ENCODE data around the gene TAX1BP3.

Gene TAX1BP3

DNA sequence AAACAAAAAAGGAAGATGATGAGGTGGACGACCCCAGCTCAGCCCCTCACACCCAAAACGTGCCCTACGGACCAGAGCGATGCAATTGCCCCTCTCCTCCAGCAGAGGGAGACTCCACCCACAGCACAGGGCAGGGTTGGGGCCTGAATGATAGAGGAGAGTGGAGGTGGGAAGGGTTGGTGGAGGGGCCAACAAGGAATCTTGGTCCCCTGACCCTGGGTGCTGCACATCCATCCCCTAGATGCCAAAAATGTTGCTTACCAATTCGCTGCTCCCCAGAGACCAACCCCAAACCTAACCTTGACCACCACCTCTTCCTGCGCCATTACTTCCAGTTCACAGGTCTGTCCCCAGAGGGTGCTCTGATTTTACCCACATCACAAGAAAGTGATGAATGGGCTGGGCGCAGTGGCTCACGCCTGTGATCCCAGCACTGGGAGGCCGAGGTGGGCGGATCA is 14.7 kb upstream of the TAX1BP3 start:
- Histone ChIP-seq H3K9ac (ENCODE audit: low read depth, low read length) (no peak overlapping the region), H3K4me3 (ENCODE audit: low read depth, low read length) (peak overlapping the region; percentile 13), H3K4me1 (ENCODE audit: control insufficient read depth, insufficient read depth, low read length) (no peaks in the 10 kb centered on the region), H3K9me3 (ENCODE audit: control insufficient read depth, insufficient read depth, low read length) (no peaks in the 10 kb centered on the region), H3K36me3 (ENCODE audit: control insufficient read depth, insufficient read depth, low read length) (no peaks in the 10 kb centered on the region), H3K27me3 (ENCODE audit: control insufficient read depth, insufficient read depth, low read length) (no peaks in the 10 kb centered on the region)

DNA sequence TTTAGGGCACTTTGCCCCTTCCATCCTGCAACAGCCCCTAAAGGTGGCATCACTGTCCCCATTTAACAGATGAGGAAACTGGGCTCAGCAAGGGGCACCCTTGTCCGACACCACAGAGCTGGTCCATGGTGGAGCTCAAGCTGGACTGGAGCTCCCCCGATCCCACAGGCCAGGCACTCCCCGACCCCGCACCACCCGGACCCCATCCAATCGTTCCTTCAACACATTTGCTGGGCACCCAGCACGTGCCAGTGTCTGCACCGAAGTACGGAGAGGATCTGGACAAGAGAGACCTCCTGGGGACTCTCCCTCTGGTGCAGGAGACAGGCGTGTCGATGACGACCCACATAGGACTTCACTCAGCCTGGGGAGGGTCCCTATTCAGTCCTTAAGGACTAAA is 13.7 kb upstream of the TAX1BP3 start:
- H3K9me3 ChIP-seq (ENCODE audit: control insufficient read depth, insufficient read depth, low read length): no peaks in the 10 kb centered on the region
- H3K4me1 ChIP-seq (ENCODE audit: control insufficient read depth, insufficient read depth, low read length): no peaks in the 10 kb centered on the region
- H3K36me3 ChIP-seq (ENCODE audit: control insufficient read depth, insufficient read depth, low read length): no peaks in the 10 kb centered on the region

DNA sequence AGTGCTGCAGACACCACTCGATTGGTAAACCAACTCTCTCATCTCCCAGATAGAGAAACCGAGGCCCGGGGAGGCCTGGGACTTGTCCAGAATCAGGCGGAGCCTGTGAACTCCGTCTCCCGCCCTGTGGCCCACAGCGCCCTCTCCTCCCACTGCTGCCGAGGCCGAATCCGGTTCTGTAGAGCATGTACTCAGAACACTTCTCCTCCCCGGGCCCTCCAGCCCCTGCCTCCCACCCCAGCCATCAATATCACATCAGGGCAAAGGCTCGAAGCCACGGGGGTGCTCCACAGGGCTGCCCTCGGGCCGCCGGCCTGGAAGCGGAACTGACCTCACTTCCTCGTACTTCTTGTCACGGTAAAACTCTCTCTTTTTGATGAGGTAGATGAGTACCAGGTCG is 13.2 kb upstream of the TAX1BP3 start:
- no peak overlapping the region for H3K4me3 ChIP-seq (ENCODE audit: low read depth, low read length)
- no peaks in the 10 kb centered on the region for H3K4me1 ChIP-seq (ENCODE audit: control insufficient read depth, insufficient read depth, low read length)
- no peak overlapping the region for H3K9ac ChIP-seq (ENCODE audit: low read depth, low read length)
- H3K36me3 ChIP-seq (ENCODE audit: control insufficient read depth, insufficient read depth, low read length): no peaks in the 10 kb centered on the region
- no peaks in the 10 kb centered on the region for H3K9me3 ChIP-seq (ENCODE audit: control insufficient read depth, insufficient read depth, low read length)
- H3K27me3 ChIP-seq (ENCODE audit: control insufficient read depth, insufficient read depth, low read length): no peaks in the 10 kb centered on the region

More for the DNA sequence above, 13.7 kb upstream of the TAX1BP3 start:
- no peak overlapping the region for H3K4me3 ChIP-seq (ENCODE audit: low read depth, low read length)
- H3K9ac ChIP-seq (ENCODE audit: low read depth, low read length): no peak overlapping the region
- H3K27me3 ChIP-seq (ENCODE audit: control insufficient read depth, insufficient read depth, low read length): no peaks in the 10 kb centered on the region

DNA sequence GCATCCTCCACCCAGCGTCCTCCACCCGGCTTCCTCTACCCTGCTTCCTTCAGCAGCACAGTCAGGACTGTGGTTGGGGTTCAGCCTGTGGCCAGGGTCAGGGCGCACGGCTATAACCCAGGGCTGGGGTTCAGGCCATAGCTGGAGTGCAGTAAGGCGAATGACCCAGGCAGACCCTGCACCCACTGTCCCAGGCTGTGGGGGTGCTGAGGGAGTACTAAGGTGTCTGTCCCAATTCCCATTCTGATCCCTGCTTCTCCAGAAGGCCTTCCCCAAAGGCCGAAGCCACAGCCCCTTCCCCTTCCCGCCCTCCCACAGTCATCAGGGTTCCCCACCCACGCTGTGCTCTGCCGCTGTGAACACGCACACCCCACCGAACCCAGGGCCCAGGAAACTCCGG is 12.7 kb upstream of the TAX1BP3 start:
- H3K27me3 ChIP-seq (ENCODE audit: control insufficient read depth, insufficient read depth, low read length): no peaks in the 10 kb centered on the region
- H3K9ac ChIP-seq (ENCODE audit: low read depth, low read length): no peak overlapping the region
- H3K4me3 ChIP-seq (ENCODE audit: low read depth, low read length): no peak overlapping the region
- no peaks in the 10 kb centered on the region for H3K36me3 ChIP-seq (ENCODE audit: control insufficient read depth, insufficient read depth, low read length)
- no peaks in the 10 kb centered on the region for H3K4me1 ChIP-seq (ENCODE audit: control insufficient read depth, insufficient read depth, low read length)
- H3K9me3 ChIP-seq (ENCODE audit: control insufficient read depth, insufficient read depth, low read length): no peaks in the 10 kb centered on the region

DNA sequence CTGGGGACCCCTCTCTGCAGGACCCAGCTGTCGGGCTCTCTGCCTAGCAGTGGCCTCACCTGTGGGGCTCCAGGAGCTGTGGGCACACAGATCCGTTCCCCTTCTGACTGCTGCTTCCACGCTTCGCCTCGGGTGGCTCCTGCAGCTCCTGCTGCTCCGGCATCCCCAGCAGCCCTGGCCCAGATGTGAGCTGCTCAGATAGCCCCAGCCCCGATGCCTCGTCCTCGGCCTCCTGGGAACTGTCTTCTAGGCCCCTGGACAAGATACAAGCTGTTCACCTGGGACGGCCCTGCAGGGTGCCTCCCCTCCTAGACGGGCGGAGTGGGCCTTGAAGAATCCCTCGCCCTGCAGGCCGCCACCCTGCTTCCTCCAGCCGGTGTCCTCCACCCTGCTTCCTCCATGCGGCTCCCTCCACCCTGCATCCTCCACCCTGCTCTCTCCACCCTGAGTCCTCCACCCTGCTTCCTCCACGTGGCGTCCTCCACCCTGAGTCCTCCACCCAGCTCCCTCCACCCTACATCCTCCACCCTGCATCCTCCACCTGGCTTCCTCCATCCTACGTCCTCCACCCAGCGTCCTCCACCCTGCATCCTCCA is 11.3 kb upstream of the TAX1BP3 start:
- H3K27me3 ChIP-seq (ENCODE audit: control insufficient read depth, insufficient read depth, low read length): no peaks in the 10 kb centered on the region

DNA sequence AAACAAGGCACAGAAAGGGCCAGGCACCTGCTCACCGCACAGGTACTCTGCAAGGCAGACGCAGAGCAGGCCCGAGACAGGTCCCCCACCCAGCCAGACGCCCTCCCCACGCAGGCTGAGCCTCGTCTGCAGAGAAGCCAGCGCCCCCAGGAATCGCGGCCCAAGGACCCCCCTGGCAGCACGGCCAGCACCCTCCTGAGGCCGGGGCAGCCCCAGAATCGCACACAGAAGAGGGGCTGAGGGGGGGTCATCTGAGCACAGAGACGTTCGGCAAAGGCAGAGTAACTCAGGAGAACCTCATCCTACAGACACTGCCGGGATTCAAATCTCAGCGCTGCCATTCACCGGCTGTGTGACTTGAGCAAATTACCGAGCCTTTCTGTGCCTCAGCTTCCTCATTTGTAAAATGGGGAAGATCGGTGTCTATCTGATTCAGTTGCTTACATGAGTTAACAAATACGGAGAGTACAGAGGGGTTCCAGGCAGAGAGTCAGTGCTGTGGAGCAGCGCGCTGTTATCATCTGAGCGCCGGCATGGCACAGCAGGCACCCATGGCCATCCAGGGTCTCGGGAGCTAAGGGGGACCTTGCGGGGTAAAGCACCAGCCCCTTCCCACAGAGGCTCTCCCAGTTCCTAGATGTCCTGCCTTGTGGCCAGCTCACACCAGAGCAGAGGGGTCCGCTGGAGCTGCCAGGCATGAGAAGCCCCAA is 10.6 kb upstream of the TAX1BP3 start:
- Histone ChIP-seq H3K9ac (ENCODE audit: low read depth, low read length) (no peak overlapping the region), H3K4me1 (ENCODE audit: control insufficient read depth, insufficient read depth, low read length) (no peaks in the 10 kb centered on the region), H3K4me3 (ENCODE audit: low read depth, low read length) (no peak overlapping the region), H3K9me3 (ENCODE audit: control insufficient read depth, insufficient read depth, low read length) (no peaks in the 10 kb centered on the region), H3K36me3 (ENCODE audit: control insufficient read depth, insufficient read depth, low read length) (no peaks in the 10 kb centered on the region), H3K27me3 (ENCODE audit: control insufficient read depth, insufficient read depth, low read length) (no peaks in the 10 kb centered on the region)

More for the DNA sequence above, 11.3 kb upstream of the TAX1BP3 start:
- no peak overlapping the region for H3K4me3 ChIP-seq (ENCODE audit: low read depth, low read length)
- H3K9me3 ChIP-seq (ENCODE audit: control insufficient read depth, insufficient read depth, low read length): no peaks in the 10 kb centered on the region
- H3K4me1 ChIP-seq (ENCODE audit: control insufficient read depth, insufficient read depth, low read length): no peaks in the 10 kb centered on the region
- H3K9ac ChIP-seq (ENCODE audit: low read depth, low read length): no peak overlapping the region
- H3K36me3 ChIP-seq (ENCODE audit: control insufficient read depth, insufficient read depth, low read length): no peaks in the 10 kb centered on the region

DNA sequence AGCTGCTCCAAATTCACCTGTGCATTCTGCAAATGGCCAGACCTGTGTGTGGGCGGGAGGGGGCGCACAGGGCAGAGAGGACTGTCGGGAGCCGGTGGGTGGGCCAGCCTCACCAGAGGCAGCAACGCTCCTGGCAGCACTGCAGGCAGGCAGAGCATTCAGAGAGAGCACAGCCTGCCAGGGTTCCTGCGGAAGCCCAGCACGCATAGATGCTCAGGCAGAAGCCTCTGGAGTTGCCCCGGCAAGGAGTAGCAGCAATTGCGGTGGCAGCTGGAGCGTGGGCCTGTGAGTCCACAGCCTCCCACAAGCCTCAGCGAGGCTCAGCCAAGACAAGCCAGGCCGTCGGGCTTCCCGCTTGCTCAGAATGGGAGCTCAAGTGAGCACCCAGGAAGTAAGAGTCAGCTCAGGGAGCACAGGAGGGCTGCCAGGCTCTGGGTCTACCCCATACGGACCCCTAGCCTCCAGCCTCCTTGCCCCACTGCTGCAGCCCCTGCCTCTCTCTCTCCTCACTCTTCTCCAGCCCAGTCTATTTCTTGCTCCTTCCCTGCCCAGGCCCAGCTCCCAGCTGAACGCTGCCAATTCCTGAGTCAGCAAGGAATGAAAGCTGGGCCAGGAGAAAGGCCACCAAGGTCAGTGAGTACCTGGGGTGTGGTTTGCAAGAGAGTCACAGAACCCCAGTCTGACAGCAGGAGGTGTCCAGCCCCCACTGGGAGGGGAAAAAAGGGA is 9.9 kb upstream of the TAX1BP3 start:
- Histone ChIP-seq H3K27me3 (ENCODE audit: control insufficient read depth, insufficient read depth, low read length) (no peaks in the 10 kb centered on the region), H3K9ac (ENCODE audit: low read depth, low read length) (no peak overlapping the region), H3K9me3 (ENCODE audit: control insufficient read depth, insufficient read depth, low read length) (no peaks in the 10 kb centered on the region), H3K4me1 (ENCODE audit: control insufficient read depth, insufficient read depth, low read length) (peaks cover 2% of the 10 kb centered on the region), H3K36me3 (ENCODE audit: control insufficient read depth, insufficient read depth, low read length) (no peaks in the 10 kb centered on the region), H3K4me3 (ENCODE audit: low read depth, low read length) (no peak overlapping the region)

DNA sequence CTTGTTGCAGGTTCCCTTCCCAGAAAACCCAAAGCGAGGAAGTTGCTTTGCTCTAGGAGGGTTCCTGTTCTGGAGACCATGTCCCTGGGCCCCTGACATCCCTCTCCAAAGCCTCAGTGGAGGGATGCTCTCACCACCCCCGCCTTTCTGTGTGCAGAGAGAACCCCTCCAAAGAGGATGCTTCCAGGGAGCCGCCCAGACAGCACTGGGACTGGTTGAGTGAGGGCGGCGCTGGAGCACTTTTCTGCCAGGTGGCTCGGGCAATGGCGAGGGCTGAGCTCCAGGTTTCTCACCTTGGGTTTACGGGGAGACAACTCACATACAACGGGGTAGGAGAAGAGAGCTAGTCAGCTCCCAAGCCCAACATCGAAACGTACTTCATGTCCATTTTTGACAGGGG is 7.5 kb upstream of the TAX1BP3 start:
- H3K27me3 ChIP-seq (ENCODE audit: control insufficient read depth, insufficient read depth, low read length): no peaks in the 10 kb centered on the region
- H3K9ac ChIP-seq (ENCODE audit: low read depth, low read length): no peak overlapping the region
- peaks cover 2% of the 10 kb centered on the region for H3K4me1 ChIP-seq (ENCODE audit: control insufficient read depth, insufficient read depth, low read length)
- H3K36me3 ChIP-seq (ENCODE audit: control insufficient read depth, insufficient read depth, low read length): no peaks in the 10 kb centered on the region
- no peak overlapping the region for H3K4me3 ChIP-seq (ENCODE audit: low read depth, low read length)
- H3K9me3 ChIP-seq (ENCODE audit: control insufficient read depth, insufficient read depth, low read length): no peaks in the 10 kb centered on the region

DNA sequence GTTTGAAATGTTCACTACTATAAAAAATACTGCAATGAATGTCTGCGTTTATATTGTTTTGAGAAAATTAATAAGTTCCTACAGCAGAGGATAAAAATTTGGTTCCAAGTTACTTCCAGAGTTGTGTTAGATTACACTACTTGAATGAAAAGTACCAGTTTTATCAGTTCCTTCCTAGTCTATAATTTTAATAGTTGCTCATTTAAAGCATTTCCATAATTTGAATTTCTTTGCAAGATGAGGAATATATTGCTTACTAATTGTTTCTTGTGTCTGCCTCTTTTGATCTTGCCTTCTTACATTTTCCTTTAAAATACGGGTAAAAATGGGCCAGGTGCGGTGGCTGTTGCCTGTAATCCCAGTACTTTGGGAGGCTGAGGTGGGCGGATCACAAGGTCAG is 4.2 kb upstream of the TAX1BP3 start:
- Histone ChIP-seq H3K36me3 (ENCODE audit: control insufficient read depth, insufficient read depth, low read length) (no peaks in the 10 kb centered on the region), H3K4me3 (ENCODE audit: low read depth, low read length) (no peak overlapping the region), H3K4me1 (ENCODE audit: control insufficient read depth, insufficient read depth, low read length) (peaks cover 2% of the 10 kb centered on the region), H3K9me3 (ENCODE audit: control insufficient read depth, insufficient read depth, low read length) (no peaks in the 10 kb centered on the region), H3K9ac (ENCODE audit: low read depth, low read length) (no peak overlapping the region), H3K27me3 (ENCODE audit: control insufficient read depth, insufficient read depth, low read length) (no peaks in the 10 kb centered on the region)

DNA sequence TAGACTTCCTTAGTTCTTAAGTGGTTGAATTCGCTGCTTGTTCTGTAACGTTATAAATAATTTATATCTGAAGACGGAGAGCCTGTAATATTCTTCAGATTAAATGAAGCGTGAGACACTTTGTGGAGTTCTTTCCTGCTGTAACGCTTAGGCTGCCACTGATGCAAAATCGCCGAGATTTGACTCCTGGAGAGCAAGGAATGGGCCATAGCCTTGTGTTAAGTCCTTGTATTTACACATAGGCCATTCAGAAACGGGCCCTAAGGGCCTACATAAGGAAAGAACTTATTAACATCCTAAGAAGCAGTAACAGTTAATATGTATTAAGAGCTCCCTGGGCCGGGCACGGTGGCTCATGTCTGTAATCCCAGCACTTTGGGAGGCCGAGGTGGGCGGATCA is 1.2 kb upstream of the TAX1BP3 start:
- Histone ChIP-seq H3K9ac (ENCODE audit: low read depth, low read length) (peak overlapping the region; percentile 92), H3K27me3 (ENCODE audit: control insufficient read depth, insufficient read depth, low read length) (no peaks in the 10 kb centered on the region), H3K36me3 (ENCODE audit: control insufficient read depth, insufficient read depth, low read length) (peaks cover 2% of the 10 kb centered on the region), H3K4me1 (ENCODE audit: control insufficient read depth, insufficient read depth, low read length) (peaks cover 2% of the 10 kb centered on the region), H3K9me3 (ENCODE audit: control insufficient read depth, insufficient read depth, low read length) (no peaks in the 10 kb centered on the region), H3K4me3 (ENCODE audit: low read depth, low read length) (peak overlapping the region; percentile 82)

DNA sequence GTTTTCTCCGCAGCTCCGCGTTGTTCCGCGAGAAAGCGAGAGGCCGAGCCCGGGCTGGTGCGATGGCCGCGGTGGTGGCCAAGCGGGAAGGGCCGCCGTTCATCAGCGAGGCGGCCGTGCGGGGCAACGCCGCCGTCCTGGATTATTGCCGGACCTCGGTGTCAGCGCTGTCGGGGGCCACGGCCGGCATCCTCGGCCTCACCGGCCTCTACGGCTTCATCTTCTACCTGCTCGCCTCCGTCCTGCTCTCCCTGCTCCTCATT is 638 bp upstream of the TAX1BP3 start:
- no peaks in the 10 kb centered on the region for H3K9me3 ChIP-seq (ENCODE audit: control insufficient read depth, insufficient read depth, low read length)
- H3K9ac ChIP-seq (ENCODE audit: low read depth, low read length): peak overlapping the region; percentile 92
- H3K36me3 ChIP-seq (ENCODE audit: control insufficient read depth, insufficient read depth, low read length): peaks cover 6% of the 10 kb centered on the region
- peak overlapping the region; percentile 82 for H3K4me3 ChIP-seq (ENCODE audit: low read depth, low read length)
- H3K27me3 ChIP-seq (ENCODE audit: control insufficient read depth, insufficient read depth, low read length): no peaks in the 10 kb centered on the region
- H3K4me1 ChIP-seq (ENCODE audit: control insufficient read depth, insufficient read depth, low read length): peaks cover 2% of the 10 kb centered on the region
